NCI-H146 (cell line): ENCODE measurements around the gene LRP2.

ENCODE experiments used
- DNase-seq: peaks from one replicate; lab custom pipeline; 2025; lab: John Stamatoyannopoulos, UW

Gene LRP2

GRCh38 chr2:169090133-169090820 lies 272.1 kb downstream of the LRP2 start:
- peak; percentile 0 for DNase-seq

DNA sequence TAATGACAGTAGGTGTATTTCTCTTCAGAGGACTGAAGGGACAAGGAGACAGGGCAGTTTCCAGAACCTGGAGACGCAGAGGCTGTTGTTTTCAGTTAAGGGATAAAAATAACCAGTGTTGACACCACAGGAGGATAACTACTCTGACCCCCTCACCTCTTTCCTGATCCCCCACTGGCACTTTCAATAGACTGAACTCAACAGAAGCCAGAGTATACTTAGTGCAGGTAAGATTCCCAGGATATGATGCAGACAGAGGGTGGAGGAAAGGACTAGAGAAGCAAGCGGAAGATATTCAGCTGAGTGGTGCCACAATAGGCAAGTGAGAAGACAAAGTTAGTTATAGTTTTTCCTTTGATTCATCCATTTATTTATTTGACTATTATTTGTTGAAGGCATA lies 273.2 kb downstream of the LRP2 start:
- no peak for DNase-seq

DNA sequence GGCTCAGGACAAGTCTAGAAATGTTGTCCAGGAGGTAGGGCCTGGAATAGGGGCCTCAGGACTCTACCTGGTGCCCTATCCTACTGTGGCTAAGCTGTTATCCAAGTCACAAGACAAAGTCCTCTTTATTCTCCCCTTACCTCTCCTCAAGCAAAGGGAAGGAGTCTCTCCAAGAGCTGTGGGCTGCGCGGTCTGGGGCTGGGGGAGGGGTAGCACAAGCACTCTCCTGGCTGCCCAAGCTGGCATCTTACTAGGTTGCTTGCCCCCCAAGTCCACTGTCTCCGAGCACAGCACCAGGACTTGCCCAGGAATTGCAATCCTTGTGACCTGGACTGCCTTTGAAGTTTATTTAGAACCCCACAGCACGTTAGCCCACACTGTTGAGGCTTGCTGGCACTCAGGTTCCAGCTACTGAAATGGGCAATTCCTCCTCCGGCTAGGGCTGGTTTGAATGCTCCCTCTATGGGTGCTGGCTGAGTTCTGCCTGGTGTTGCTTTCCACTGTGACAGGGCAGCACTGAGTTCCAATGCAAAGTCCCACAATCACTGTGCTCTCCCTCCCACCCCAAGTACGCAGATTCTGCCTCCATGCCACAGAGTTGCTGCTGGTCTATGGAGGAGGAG lies 274.5 kb downstream of the LRP2 start:
- DNase-seq: no peak

GRCh38 chr2:169086893-169087467 lies 275.4 kb downstream of the LRP2 start:
- DNase-seq: no peak

DNA sequence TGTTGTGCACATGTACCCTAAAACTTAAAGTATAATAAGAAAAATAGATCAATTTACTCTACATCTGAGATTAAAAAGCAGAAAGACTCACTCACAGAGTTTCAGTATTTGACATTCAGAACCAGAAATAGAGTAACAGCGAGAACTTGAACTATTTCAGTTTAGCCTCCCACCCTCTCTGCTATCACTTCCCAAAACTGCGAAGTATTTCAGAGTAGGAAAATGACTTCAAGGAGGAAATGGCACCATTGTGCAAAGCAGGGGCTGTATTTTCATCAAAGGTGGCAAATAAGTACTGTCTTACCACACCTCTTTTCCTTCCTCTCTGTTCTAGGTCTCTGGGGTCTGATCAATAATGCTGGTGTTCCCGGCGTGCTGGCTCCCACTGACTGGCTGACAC lies 279.3 kb downstream of the LRP2 start:
- no peak for DNase-seq

DNA sequence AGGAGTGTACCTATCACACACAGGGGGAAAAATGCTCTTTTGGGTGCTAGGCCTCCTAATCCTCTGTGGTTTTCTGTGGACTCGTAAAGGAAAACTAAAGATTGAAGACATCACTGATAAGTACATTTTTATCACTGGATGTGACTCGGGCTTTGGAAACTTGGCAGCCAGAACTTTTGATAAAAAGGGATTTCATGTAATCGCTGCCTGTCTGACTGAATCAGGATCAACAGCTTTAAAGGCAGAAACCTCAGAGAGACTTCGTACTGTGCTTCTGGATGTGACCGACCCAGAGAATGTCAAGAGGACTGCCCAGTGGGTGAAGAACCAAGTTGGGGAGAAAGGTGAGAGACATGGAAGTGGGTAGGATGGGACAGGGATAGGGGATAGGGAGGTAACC lies 280.8 kb downstream of the LRP2 start:
- DNase-seq: no peak

- no peak for DNase-seq
Observed at GRCh38 chr2:169080250-169081069, 281.9 kb downstream of the LRP2 start.

DNA sequence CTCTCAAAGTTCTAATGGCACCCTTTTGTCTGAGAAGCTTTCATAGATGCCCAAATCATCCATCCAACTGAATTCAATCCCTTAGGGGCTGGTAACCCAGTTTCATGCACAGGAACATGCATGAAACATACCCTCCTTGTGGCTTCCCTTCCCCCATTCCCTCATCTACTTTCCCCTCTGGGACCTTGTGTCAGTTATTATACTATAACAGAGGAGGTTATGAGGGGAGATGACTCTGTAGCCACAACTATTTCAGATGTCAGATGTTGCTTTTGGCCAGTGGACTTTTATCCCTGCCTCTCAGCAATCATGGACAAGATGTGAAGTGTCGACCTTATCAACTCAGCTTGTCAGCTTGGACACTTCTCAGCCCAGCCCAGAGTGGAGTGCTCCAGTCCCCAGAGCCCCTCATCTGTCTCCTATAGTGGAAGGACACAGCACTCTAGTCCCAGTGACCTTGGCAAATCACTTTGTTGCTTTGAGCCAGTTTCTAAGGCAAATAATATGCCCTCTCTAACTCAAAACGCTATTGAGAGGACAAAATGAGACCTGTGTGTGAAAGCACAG lies 284.6 kb downstream of the LRP2 start:
- DNase-seq: no peak
